GM21381 (cell line): Measurements from ENCODE around the gene LSAMP.

ENCODE experiments used
- ATAC-seq: cut with Tn5 transposase; IDR thresholded peaks from one replicate; pipeline ENCODE4 v1.9.1; 2021; ENCODE audit warnings: mild to moderate bottlenecking, moderate library complexity; ENCODE audit not compliant: unreplicated experiment

LSAMP gene

GRCh38 chr3:116445311-116445841 is at the start of gene LSAMP:
Gene LSAMP, minus strand, starts transcription at chr3:116445487.
- no peak for ATAC-seq

- ATAC-seq: no peak
These were observed 47.1 kb upstream of the LSAMP start for GRCh38 chr3:116492379-116492778.

GRCh38 chr3:116483135-116483534 is 37.8 kb upstream of the LSAMP start:
- no peak for ATAC-seq

- ATAC-seq: no peak
These were observed 31.4 kb upstream of the LSAMP start for GRCh38 chr3:116476691-116477090.

GRCh38 chr3:116474801-116475200 is 29.5 kb upstream of the LSAMP start:
- no peak for ATAC-seq

GRCh38 chr3:116474032-116474780 is 28.9 kb upstream of the LSAMP start:
- ATAC-seq: no peak

GRCh38 chr3:116473602-116474001 is 28.3 kb upstream of the LSAMP start:
- no peak for ATAC-seq

GRCh38 chr3:116470605-116471197 is 25.4 kb upstream of the LSAMP start:
- no peak for ATAC-seq

- ATAC-seq: no peak
These were observed 24.3 kb upstream of the LSAMP start for GRCh38 chr3:116469546-116469945.

GRCh38 chr3:116464276-116464798 is 19.1 kb upstream of the LSAMP start:
- no peak for ATAC-seq

- no peak for ATAC-seq
These were observed 8.5 kb upstream of the LSAMP start for GRCh38 chr3:116453666-116454346.

- no peak for ATAC-seq
These were observed 4.5 kb upstream of the LSAMP start for GRCh38 chr3:116449546-116450350.

GRCh38 chr3:116445990-116446389 is 703 bp upstream of the LSAMP start:
- ATAC-seq: no peak

GRCh38 chr3:116444819-116445310 is 422 bp downstream of the LSAMP start:
- ATAC-seq: no peak

GRCh38 chr3:116444115-116444747 is 1.1 kb downstream of the LSAMP start:
- no peak for ATAC-seq

- ATAC-seq: no peak
These were observed 2.1 kb downstream of the LSAMP start for GRCh38 chr3:116443191-116443661.

- no peak for ATAC-seq
These were observed 2.8 kb downstream of the LSAMP start for GRCh38 chr3:116442331-116443021.

- ATAC-seq: no peak
These were observed 3.6 kb downstream of the LSAMP start for GRCh38 chr3:116441652-116442051.

- no peak for ATAC-seq
These were observed 5.1 kb downstream of the LSAMP start for GRCh38 chr3:116440196-116440595.
